CD4-positive, alpha-beta T cell (primary cell): ENCODE data around the gene ST8SIA3. TPM values are rescaled to one million over a fixed set of nuclear protein-coding genes. Genes with fewer than 3 reads are reported as not detected.

ENCODE experiments used
- ATAC-seq: fragments of 200-7000 bp; cut with Tn5 transposase; one replicate; pipeline ENCODE4 v1.10.0; 2022; ENCODE audit warnings: mild to moderate bottlenecking; ENCODE audit not compliant: poor library complexity
- CTCF ChIA-PET: fragments of 350-600 bp; sonication (Branson Sonifier 250); formaldehyde crosslinking; loops from one replicate; lab custom pipeline; 2021; ENCODE audit warnings: antibody characterized with exemption, inconsistent platforms; lab: Charles Lee
- POLR2A ChIA-PET: fragments of 350-600 bp; sonication (Branson Sonifier 250); formaldehyde crosslinking; loops from one replicate; lab custom pipeline; 2021; ENCODE audit warnings: antibody characterized with exemption, inconsistent platforms; lab: Charles Lee
- DNase-seq, 14 experiments: peaks; one replicate each; pipeline ENCODE4 v3.0.0-alpha.2; 2013 to 2020; ENCODE audit warnings: mixed read lengths in 2 of 14
- H3K27ac ChIP-seq, 2 donors: one replicate each; pipeline versions ENCODE4 v1.5.1 to v1.7.0; 2013; ENCODE audit warnings: low read length in 2 of 2, low read depth in 1 of 2, mild to moderate bottlenecking in 1 of 2
- H3K27me3 ChIP-seq, 2 experiments: 1 replicate in 1 of 2; 2 replicates in 1 of 2; pipeline versions ENCODE4 v1.6.1 to v1.7.0; 2013; ENCODE audit warnings: low read length in 2 of 2, control low read depth in 1 of 2, mild to moderate bottlenecking in 1 of 2, moderate library complexity in 1 of 2; ENCODE audit not compliant: insufficient read depth in 2 of 2, control insufficient read depth in 1 of 2
- H3K36me3 ChIP-seq: one replicate; pipeline ENCODE4 v1.6.1; 2013; ENCODE audit warnings: low read length, control low read depth; ENCODE audit not compliant: insufficient read depth
- H3K4me1 ChIP-seq: one replicate; pipeline ENCODE4 v1.6.1; 2013; ENCODE audit warnings: low read length, control low read depth; ENCODE audit not compliant: insufficient read depth
- H3K4me3 ChIP-seq: one replicate; pipeline ENCODE4 v1.5.1; 2013; ENCODE audit warnings: mild to moderate bottlenecking, low read length, moderate library complexity
- H3K9me3 ChIP-seq, 2 experiments: 1 replicate in 1 of 2; 2 replicates in 1 of 2; pipeline versions ENCODE4 v1.6.1 to v1.7.0; 2013; ENCODE audit warnings: low read length in 2 of 2, mild to moderate bottlenecking in 2 of 2, control low read depth in 1 of 2, moderate library complexity in 1 of 2; ENCODE audit not compliant: control insufficient read depth in 1 of 2, insufficient read depth in 1 of 2
- H3K27ac Mint-ChIP-seq: one replicate; pipeline ENCODE4 v1.8.0; 2020; ENCODE audit warnings: mixed read lengths
- H3K27me3 Mint-ChIP-seq: one replicate; pipeline ENCODE4 v1.8.0; 2021; ENCODE audit warnings: mixed read lengths
- H3K36me3 Mint-ChIP-seq: one replicate; pipeline ENCODE4 v1.8.0; 2021; ENCODE audit warnings: low read depth, mixed read lengths
- H3K4me1 Mint-ChIP-seq: one replicate; pipeline ENCODE4 v1.8.0; 2021; ENCODE audit warnings: low read depth, mixed read lengths
- H3K4me3 Mint-ChIP-seq: one replicate; pipeline ENCODE4 v1.8.0; 2020; ENCODE audit warnings: mild to moderate bottlenecking, mixed read lengths
- H3K9me3 Mint-ChIP-seq: one replicate; pipeline ENCODE4 v1.8.0; 2020; ENCODE audit warnings: mixed read lengths
- intact Hi-C, 2 experiments: fragments of 100-400 bp; cut with DNase I in 1 of 2; cut with micrococcal nuclease in 1 of 2; formaldehyde crosslinking; loops; one replicate each; pipeline versions ENCODE4 v1.15.1 to v1.9.0; 2023 to 2025; cut with DNase I, micrococcal nuclease
- total RNA-seq, 174 experiments: library from RNA in 2 of 174; stranded (reverse) in 2 of 174; gene quantifications; one replicate each; pipeline ENCODE4 v1.2.3 and lab custom pipeline; 2021 to 2026
- TF ChIP-seq, protein P1 (sequence below): fragments of 200-600 bp; IDR thresholded peaks from one replicate; pipeline ENCODE4 v1.8.0; 2022; ENCODE audit warnings: antibody characterized with exemption, mild to moderate bottlenecking

ST8SIA3 gene
- total RNA-seq, 2 experiments from 2014 or later = not detected

DNA sequence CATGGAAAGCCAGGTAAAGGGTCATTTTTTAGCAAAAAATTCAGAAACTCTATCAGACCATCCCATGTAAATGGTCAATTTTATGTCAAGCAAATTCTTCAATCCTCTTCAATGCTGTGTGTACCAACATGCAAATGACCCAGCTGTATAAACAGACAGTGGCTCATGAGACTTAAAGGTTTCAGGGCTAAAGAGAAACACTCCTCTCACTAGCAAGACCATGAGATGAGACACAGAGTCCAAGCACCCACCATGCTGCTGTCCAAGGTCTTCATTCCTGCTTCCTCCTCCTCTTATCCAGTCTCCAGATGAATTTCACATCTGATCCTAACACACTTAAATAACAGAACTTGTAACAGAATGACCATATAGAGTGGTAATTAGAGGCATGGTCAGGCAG lies 52.0 kb downstream of the ST8SIA3 start:
- TF ChIP-seq, protein P1, sequence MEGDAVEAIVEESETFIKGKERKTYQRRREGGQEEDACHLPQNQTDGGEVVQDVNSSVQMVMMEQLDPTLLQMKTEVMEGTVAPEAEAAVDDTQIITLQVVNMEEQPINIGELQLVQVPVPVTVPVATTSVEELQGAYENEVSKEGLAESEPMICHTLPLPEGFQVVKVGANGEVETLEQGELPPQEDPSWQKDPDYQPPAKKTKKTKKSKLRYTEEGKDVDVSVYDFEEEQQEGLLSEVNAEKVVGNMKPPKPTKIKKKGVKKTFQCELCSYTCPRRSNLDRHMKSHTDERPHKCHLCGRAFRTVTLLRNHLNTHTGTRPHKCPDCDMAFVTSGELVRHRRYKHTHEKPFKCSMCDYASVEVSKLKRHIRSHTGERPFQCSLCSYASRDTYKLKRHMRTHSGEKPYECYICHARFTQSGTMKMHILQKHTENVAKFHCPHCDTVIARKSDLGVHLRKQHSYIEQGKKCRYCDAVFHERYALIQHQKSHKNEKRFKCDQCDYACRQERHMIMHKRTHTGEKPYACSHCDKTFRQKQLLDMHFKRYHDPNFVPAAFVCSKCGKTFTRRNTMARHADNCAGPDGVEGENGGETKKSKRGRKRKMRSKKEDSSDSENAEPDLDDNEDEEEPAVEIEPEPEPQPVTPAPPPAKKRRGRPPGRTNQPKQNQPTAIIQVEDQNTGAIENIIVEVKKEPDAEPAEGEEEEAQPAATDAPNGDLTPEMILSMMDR = no peak
- Histone ChIP-seq H3K27me3 (peaks cover 0 to 3% of the 10 kb centered on the region in 2 experiments), H3K4me3 (no peak overlapping the region), H3K36me3 (no peaks in the 10 kb centered on the region), H3K27ac (no peak overlapping the region), H3K4me1 (no peaks in the 10 kb centered on the region), H3K9me3 (peaks cover 0 to 4% of the 10 kb centered on the region in 2 experiments)
- Mint-ChIP-seq H3K9me3 (peaks cover 5% of the 10 kb centered on the region), H3K4me1 (no peaks in the 10 kb centered on the region), H3K4me3 (no peak overlapping the region), H3K36me3 (no peaks in the 10 kb centered on the region), H3K27ac (no peak overlapping the region), H3K27me3 (peaks cover 25% of the 10 kb centered on the region)
- intact Hi-C loops = no loop called here
- CTCF ChIA-PET = no interaction called here
- POLR2A ChIA-PET = no interaction called here
- ATAC-seq (no peak), DNase-seq (no peak)

DNA sequence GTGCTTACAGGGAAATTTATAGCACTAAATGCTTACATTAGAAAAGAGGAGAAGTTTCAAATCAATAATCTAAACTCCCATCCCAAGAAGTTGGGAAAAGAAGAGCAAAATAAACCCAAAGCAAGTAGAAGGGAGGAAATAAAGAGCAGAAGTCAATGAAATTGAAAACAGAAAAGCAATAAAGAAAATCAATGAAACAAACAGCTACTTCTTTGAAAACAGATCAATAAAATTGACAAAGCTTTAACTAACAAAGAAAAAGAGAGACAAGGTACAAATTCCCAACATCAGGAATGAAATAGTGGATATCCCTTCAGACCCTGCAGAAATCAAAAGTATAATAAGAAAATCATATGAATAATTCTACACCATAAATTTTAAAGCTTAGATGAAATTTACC lies 57.3 kb downstream of the ST8SIA3 start:
- intact Hi-C loops = no loop called here
- Histone ChIP-seq H3K4me1 (no peaks in the 10 kb centered on the region), H3K9me3 (peaks cover 0 to 4% of the 10 kb centered on the region in 2 experiments), H3K27me3 (peaks cover 0 to 5% of the 10 kb centered on the region in 2 experiments), H3K36me3 (no peaks in the 10 kb centered on the region), H3K27ac (no peak overlapping the region), H3K4me3 (no peak overlapping the region)
- ATAC-seq = no peak
- H3K9me3 Mint-ChIP-seq = peaks cover 9% of the 10 kb centered on the region
- H3K4me1 Mint-ChIP-seq = no peaks in the 10 kb centered on the region
- H3K36me3 Mint-ChIP-seq = no peaks in the 10 kb centered on the region
- ChIA-PET CTCF (no interaction called here), POLR2A (no interaction called here)
- H3K27me3 Mint-ChIP-seq = peaks cover 46% of the 10 kb centered on the region
- TF ChIP-seq, protein P1 = no peak
- no peak overlapping the region for H3K27ac Mint-ChIP-seq
- no peak for DNase-seq
- no peak overlapping the region for H3K4me3 Mint-ChIP-seq

DNA sequence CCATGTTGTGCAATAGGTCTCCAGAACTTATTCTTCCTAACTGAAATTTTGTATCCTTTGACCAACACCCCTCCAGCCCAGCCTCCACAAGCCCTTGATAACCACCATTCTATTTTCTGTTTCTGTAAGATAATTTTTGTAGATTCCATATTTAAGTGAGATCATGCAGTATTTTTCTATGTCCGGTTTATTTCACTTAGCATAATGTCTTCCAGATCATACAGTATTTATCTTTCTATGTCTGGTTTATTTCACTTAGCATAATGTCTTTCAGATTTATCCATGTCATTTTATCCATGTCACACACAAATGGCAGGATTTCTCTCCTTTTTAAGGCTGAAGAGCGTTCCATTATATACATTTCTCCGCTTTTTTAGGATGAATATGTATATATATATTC lies 58.4 kb downstream of the ST8SIA3 start:
- ChIA-PET CTCF (no interaction called here), POLR2A (no interaction called here)
- ATAC-seq (no peak), DNase-seq (no peak)
- Histone ChIP-seq H3K36me3 (no peaks in the 10 kb centered on the region), H3K4me3 (no peak overlapping the region), H3K27ac (no peak overlapping the region), H3K27me3 (peaks cover 5% of the 10 kb centered on the region in 2 experiments), H3K4me1 (no peaks in the 10 kb centered on the region), H3K9me3 (peaks cover 0 to 4% of the 10 kb centered on the region in 2 experiments)
- Mint-ChIP-seq H3K36me3 (no peaks in the 10 kb centered on the region), H3K9me3 (peaks cover 12% of the 10 kb centered on the region), H3K4me3 (no peak overlapping the region), H3K27me3 (peaks cover 52% of the 10 kb centered on the region), H3K27ac (no peak overlapping the region), H3K4me1 (no peaks in the 10 kb centered on the region)
- TF ChIP-seq, protein P1 = no peak
- intact Hi-C loops = no loop called here
